ENCODE measurements around the gene RNF186.

The RNF186 gene

GRCh38 chr1:19772053-19772452 lies 43.0 kb downstream of the RNF186 start:
- H3K27me3 ChIP-seq (ENCODE audit: insufficient read depth, poor library complexity, severe bottlenecking): no peaks in the 10 kb centered on the region
- no peak overlapping the region for H3K4me3 ChIP-seq (replicated peaks; ENCODE audit: insufficient read depth, low read length)
- no peak overlapping the region for H3K27ac ChIP-seq (replicated peaks)
- TF ChIP-seq SPI1 (IDR thresholded peaks at IDR 0.05; ENCODE audit: borderline replicate concordance, low read depth) (no peak), REST (IDR thresholded peaks at IDR 0.05; ENCODE audit: insufficient replicate concordance, low read depth) (no peak), POLR2AphosphoS5 (IDR thresholded peaks at IDR 0.05; ENCODE audit: low read depth) (no peak), CTCF (IDR thresholded peaks at IDR 0.05; ENCODE audit: insufficient read depth, low read length) (no peak), GABPA (IDR thresholded peaks at IDR 0.05; ENCODE audit: low read depth) (no peak)
- no peak for DNase-seq (ENCODE audit: low read depth in 1 of 2, low spot score in 1 of 2)

GRCh38 chr1:19771350-19771749 lies 43.7 kb downstream of the RNF186 start:
- Histone ChIP-seq H3K27me3 (ENCODE audit: insufficient read depth, poor library complexity, severe bottlenecking) (no peaks in the 10 kb centered on the region), H3K4me3 (replicated peaks; ENCODE audit: insufficient read depth, low read length) (no peak overlapping the region), H3K27ac (replicated peaks) (no peak overlapping the region)
- DNase-seq (ENCODE audit: low read depth in 1 of 2, low spot score in 1 of 2): no peak
- TF ChIP-seq REST (IDR thresholded peaks at IDR 0.05; ENCODE audit: insufficient replicate concordance, low read depth): no peak
- TF ChIP-seq POLR2AphosphoS5 (IDR thresholded peaks at IDR 0.05; ENCODE audit: low read depth): no peak
- TF ChIP-seq CTCF (IDR thresholded peaks at IDR 0.05; ENCODE audit: insufficient read depth, low read length): no peak
- TF ChIP-seq GABPA (IDR thresholded peaks at IDR 0.05; ENCODE audit: low read depth): no peak

- Histone ChIP-seq H3K4me3 (replicated peaks; ENCODE audit: insufficient read depth, low read length) (no peak overlapping the region), H3K27ac (replicated peaks) (no peak overlapping the region), H3K27me3 (ENCODE audit: insufficient read depth, poor library complexity, severe bottlenecking) (no peaks in the 10 kb centered on the region)
- no peak for DNase-seq (ENCODE audit: low read depth in 1 of 2, low spot score in 1 of 2)
- TF ChIP-seq CTCF (IDR thresholded peaks at IDR 0.05; ENCODE audit: insufficient read depth, low read length): no peak
- no peak for TF ChIP-seq POLR2AphosphoS5 (IDR thresholded peaks at IDR 0.05; ENCODE audit: low read depth)
- TF ChIP-seq GABPA (IDR thresholded peaks at IDR 0.05; ENCODE audit: low read depth): no peak
- TF ChIP-seq SPI1 (IDR thresholded peaks at IDR 0.05; ENCODE audit: borderline replicate concordance, low read depth): no peak
These were observed 44.5 kb downstream of the RNF186 start for GRCh38 chr1:19770436-19771190.

Measured in HL-60 (cell line).